Pancreas (tissue), 10 donors: ENCODE measurements around the gene EDAR. TPM values are rescaled to one million over a fixed set of nuclear protein-coding genes. Genes with fewer than 3 reads are reported as not detected.

ENCODE experiments used
- ATAC-seq, 4 donors: fragments of 200-7000 bp; cut with Tn5 transposase; one replicate each; pipeline versions ENCODE4 v1.8.0 to v1.9.1; 2020; ENCODE audit warnings: mild to moderate bottlenecking in 4 of 4, moderate library complexity in 4 of 4
- DNase-seq, 6 donors: peaks; one replicate each; pipeline ENCODE4 v3.0.0-alpha.2; 2020
- FAIRE-seq: peaks from 2 replicates; lab custom pipeline; 2012; peaks lifted over from hg19 to GRCh38; lab: Jason Lieb, UNC
- H3K27ac ChIP-seq, 4 donors: fragments of 200-600 bp; sonication (generic); 1 replicate in 3 of 4; 2 replicates in 1 of 4; pipeline versions ENCODE4 v1.5.0 to v1.8.0; 2020
- H3K27me3 ChIP-seq, 4 donors: fragments of 200-600 bp; one replicate each; pipeline ENCODE4 v1.8.0; 2021
- H3K36me3 ChIP-seq, 3 donors: fragments of 200-600 bp; sonication (generic) in 1 of 3; one replicate each; pipeline versions ENCODE4 v1.5.0 to v1.8.0; 2020 to 2021
- H3K4me1 ChIP-seq, 3 donors: fragments of 200-600 bp; one replicate each; pipeline ENCODE4 v1.8.0; 2021
- H3K4me3 ChIP-seq, 4 donors: fragments of 200-600 bp; sonication (generic) in 2 of 4; one replicate each; pipeline versions ENCODE4 v1.5.0 to v1.8.0; 2020 to 2021
- H3K9me3 ChIP-seq, 4 donors: fragments of 200-600 bp; one replicate each; pipeline ENCODE4 v1.8.0; 2021
- CTCF ChIP-seq, 4 donors: fragments of 200-600 bp; sonication (generic) in 3 of 4; IDR thresholded peaks; one replicate each; pipeline versions ENCODE4 v1.5.0 to v1.8.0; 2021; ENCODE audit warnings: antibody characterized with exemption in 4 of 4
- WGBS, 2 donors: extraction: QIAGEN DNeasy Blood & Tissue Kit; methylation state at CpG; one replicate each; pipeline ENCODE4 v1.1.7; 2013; 5-methylcytosine and 5-hydroxymethylcytosine counted together
- intact Hi-C, 3 donors: fragments of 100-400 bp; cut with DNase I; formaldehyde crosslinking; loops; one replicate each; pipeline versions ENCODE4 v1.11.1 to v1.14.2; 2022
- polyA plus RNA-seq, 2 donors: library from polyadenylated mRNA; stranded (reverse); fragments of 200-250 nt; gene quantifications; one replicate each; pipeline ENCODE4 v1.2.3, GENCODE V29; 2013
- total RNA-seq, 6 donors: library from RNA; stranded (reverse); fragmentation: NEBNext Ultra II Directional in 4 of 6; extraction: Animal tissue kit (Norgen Biotek cat#: 25700) in 4 of 6; gene quantifications; one replicate each; pipeline versions ENCODE4 v1.2.1 to v1.2.4, GENCODE V29; 2021 to 2023
- donor health status: healthy with polysubstance abuse.
- donor health status: DM: no; HTN: no; CAD: no; lungs with moderate emphysema.
- donor health status: DM: no; HTN: no; CAD: no.
- donor health status: control.
- donor health status: control.
- donor health status: Bipolar disorder and iron deficiency.
- donor health status: DM: yes; HTN: yes; CAD: no.
- donor health status: DM: no; HTN: no; CAD: no.
- donor health status: DM: no; HTN: no; CAD: no.
- donor health status: DM: yes; HTN: yes; CAD: no.

Gene EDAR
- total and polyA plus RNA-seq, 8 donors, result 0.05 to 0.41 (median 0.12) TPM

- Histone ChIP-seq H3K9me3 (no peaks in the 10 kb centered on the region), H3K27ac (no peak overlapping the region), H3K27me3 (no peaks in the 10 kb centered on the region), H3K4me1 (no peaks in the 10 kb centered on the region), H3K36me3 (no peaks in the 10 kb centered on the region), H3K4me3 (no peak overlapping the region)
- intact Hi-C loops, result no loop called here
- FAIRE-seq (no peak), DNase-seq (no peak), ATAC-seq (no peak)
- WGBS, 2 donors, result 61 to 70% methylated on average over 24 of the region's 24 CpGs
- TF ChIP-seq CTCF (IDR thresholded peaks at IDR 0.05), result no peak
Measured at GRCh38 chr2:108907822-108908712, 81.0 kb downstream of the EDAR start.

GRCh38 chr2:108906403-108907077, 82.5 kb downstream of the EDAR start:
- H3K36me3 ChIP-seq, result no peaks in the 10 kb centered on the region
- no peaks in the 10 kb centered on the region for H3K4me1 ChIP-seq
- FAIRE-seq, result no peak
- 66 to 67% methylated on average over 15 of the region's 15 CpGs for WGBS, 2 donors
- no peak overlapping the region for H3K27ac ChIP-seq
- ATAC-seq, result no peak
- no peaks in the 10 kb centered on the region for H3K9me3 ChIP-seq
- no peak for TF ChIP-seq CTCF (IDR thresholded peaks at IDR 0.05)
- no peak overlapping the region for H3K4me3 ChIP-seq
- intact Hi-C loops, result no loop called here
- peak in 1 of 6 donors; percentile 34 for DNase-seq
- no peaks in the 10 kb centered on the region for H3K27me3 ChIP-seq

- Histone ChIP-seq H3K4me3 (no peak overlapping the region), H3K27ac (no peak overlapping the region), H3K9me3 (no peaks in the 10 kb centered on the region), H3K27me3 (no peaks in the 10 kb centered on the region), H3K36me3 (no peaks in the 10 kb centered on the region), H3K4me1 (no peaks in the 10 kb centered on the region)
- DNase-seq (no peak), ATAC-seq (no peak), FAIRE-seq (no peak)
- intact Hi-C loops, result no loop called here
- no peak for TF ChIP-seq CTCF (IDR thresholded peaks at IDR 0.05)
- 72 to 75% methylated on average over 13 of the region's 13 CpGs for WGBS, 2 donors
Measured at GRCh38 chr2:108905906-108906305, 83.1 kb downstream of the EDAR start.

GRCh38 chr2:108905176-108905575, 83.8 kb downstream of the EDAR start:
- H3K27me3 ChIP-seq, result no peaks in the 10 kb centered on the region
- WGBS, 2 donors, result 11 to 23% methylated on average over 3 of the region's 3 CpGs
- TF ChIP-seq CTCF (IDR thresholded peaks at IDR 0.05), result no peak
- H3K9me3 ChIP-seq, result no peaks in the 10 kb centered on the region
- peak in 1 of 6 donors; percentile 37 for DNase-seq
- no peak overlapping the region for H3K4me3 ChIP-seq
- H3K27ac ChIP-seq, result no peak overlapping the region
- no peaks in the 10 kb centered on the region for H3K4me1 ChIP-seq
- intact Hi-C loops, result no loop called here
- FAIRE-seq, result no peak
- no peaks in the 10 kb centered on the region for H3K36me3 ChIP-seq
- ATAC-seq, result peak; percentile 51 to 83 (median 64)
